Activated CD4-positive, alpha-beta T cell treated with anti-CD3 and anti-CD28 coated beads, Interleukin-2, amount 10 ng/mL, durations not matched to agents 7 days and 5 days (primary cell): ENCODE results near the gene HEMGN. TPM values are rescaled to one million over a fixed set of nuclear protein-coding genes. Genes with fewer than 3 reads are reported as not detected.

Source experiments
- CTCF ChIA-PET: fragments of 350-600 bp; sonication (Branson Sonifier 250); formaldehyde crosslinking; loops from one replicate; lab custom pipeline; 2021; ENCODE audit warnings: antibody characterized with exemption; lab: Charles Lee
- POLR2A ChIA-PET: fragments of 350-600 bp; sonication (Branson Sonifier 250); formaldehyde crosslinking; loops from one replicate; lab custom pipeline; 2021; ENCODE audit warnings: antibody characterized with exemption; lab: Charles Lee
- DNase-seq: peaks from one replicate; pipeline ENCODE4 v3.0.0-alpha.2; 2020
- H3K27ac Mint-ChIP-seq: one replicate; pipeline ENCODE4 v1.8.0; 2021; ENCODE audit warnings: mild to moderate bottlenecking, moderate library complexity, mixed read lengths
- H3K27me3 Mint-ChIP-seq: one replicate; pipeline ENCODE4 v1.8.0; 2021; ENCODE audit warnings: mixed read lengths
- H3K36me3 Mint-ChIP-seq: one replicate; pipeline ENCODE4 v1.8.0; 2021; ENCODE audit warnings: low read depth, mixed read lengths
- H3K4me1 Mint-ChIP-seq: one replicate; pipeline ENCODE4 v1.8.0; 2021; ENCODE audit warnings: mixed read lengths
- H3K4me3 Mint-ChIP-seq: one replicate; pipeline ENCODE4 v1.8.0; 2021; ENCODE audit warnings: mild to moderate bottlenecking, moderate library complexity, mixed read lengths
- H3K9me3 Mint-ChIP-seq: one replicate; pipeline ENCODE4 v1.8.0; 2021; ENCODE audit warnings: mixed read lengths
- total RNA-seq, 2 experiments: library from RNA; stranded (reverse); gene quantifications; one replicate each; pipeline ENCODE4 v1.2.3, GENCODE V29; 2021

Gene HEMGN
- total RNA-seq, 2 experiments from 2014 or later, result 2.2 to 2.9 TPM

DNA sequence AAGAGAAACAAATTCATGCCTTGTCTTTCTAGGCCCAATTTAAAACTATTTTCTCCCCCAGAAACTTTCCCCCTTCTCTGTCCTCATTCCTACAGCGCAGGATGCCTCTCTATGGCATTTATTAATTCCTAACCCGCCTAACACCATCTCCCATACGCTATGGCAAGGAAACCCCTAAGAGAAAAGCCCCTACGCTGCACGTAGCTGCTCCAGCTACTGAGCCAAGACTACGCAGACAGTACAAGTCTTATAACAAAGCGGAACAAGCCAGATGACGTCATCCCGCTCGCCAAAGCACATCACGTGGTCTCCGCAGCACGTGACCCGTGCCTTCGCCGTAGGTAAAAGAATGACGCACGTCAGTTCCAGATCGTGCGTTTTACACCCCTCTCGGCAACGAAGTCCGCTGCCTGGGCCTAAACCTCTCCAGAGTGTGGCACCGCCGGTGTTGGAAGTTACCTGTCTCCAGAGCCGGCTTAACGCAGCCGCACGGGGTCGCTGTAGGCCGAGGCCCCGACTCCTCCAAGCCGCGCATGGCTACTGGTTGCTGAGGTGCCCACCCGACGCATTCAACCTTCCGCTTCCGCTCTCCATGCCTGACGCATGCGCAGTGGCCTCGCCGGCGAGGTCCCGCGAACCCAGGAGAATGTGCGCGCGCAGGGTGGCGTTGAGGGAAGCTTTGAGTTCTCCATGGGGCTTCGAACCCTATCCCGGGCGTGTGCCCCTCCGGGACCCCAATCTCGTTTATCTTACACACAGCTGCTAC lies 15.8 kb downstream of the HEMGN start, which contains the start of gene TRMO:
TRMO (minus strand) TSS at position 542 of the 766 bp plus-strand sequence; CDS start at position 535, 7 bp downstream.
- Mint-ChIP-seq H3K4me1 (peaks cover 60% of the 10 kb centered on the region), H3K27me3 (peaks cover 2% of the 10 kb centered on the region), H3K27ac (peak within 1 kb of the TSS; percentile 99), H3K4me3 (peak within 1 kb of the TSS; percentile 96), H3K36me3 (peaks cover 22% of the 10 kb centered on the region), H3K9me3 (no peaks in the 10 kb centered on the region)
- CTCF ChIA-PET, result interaction anchor here (0.6 to 5.8 kb wide), 20 partner anchors 11 to 334 kb away, joined by 3 to 39 read pairs (median 6); partner anchors contain the start of genes ANP32B, NANS and TBC1D2
- DNase-seq, result peak; percentile 98
- POLR2A ChIA-PET, result interaction anchor here (0.5 to 1.0 kb wide), 5 partner anchors 17 to 335 kb away, joined by 3 to 7 read pairs (median 4); partner anchors contain the start of gene ANP32B

DNA sequence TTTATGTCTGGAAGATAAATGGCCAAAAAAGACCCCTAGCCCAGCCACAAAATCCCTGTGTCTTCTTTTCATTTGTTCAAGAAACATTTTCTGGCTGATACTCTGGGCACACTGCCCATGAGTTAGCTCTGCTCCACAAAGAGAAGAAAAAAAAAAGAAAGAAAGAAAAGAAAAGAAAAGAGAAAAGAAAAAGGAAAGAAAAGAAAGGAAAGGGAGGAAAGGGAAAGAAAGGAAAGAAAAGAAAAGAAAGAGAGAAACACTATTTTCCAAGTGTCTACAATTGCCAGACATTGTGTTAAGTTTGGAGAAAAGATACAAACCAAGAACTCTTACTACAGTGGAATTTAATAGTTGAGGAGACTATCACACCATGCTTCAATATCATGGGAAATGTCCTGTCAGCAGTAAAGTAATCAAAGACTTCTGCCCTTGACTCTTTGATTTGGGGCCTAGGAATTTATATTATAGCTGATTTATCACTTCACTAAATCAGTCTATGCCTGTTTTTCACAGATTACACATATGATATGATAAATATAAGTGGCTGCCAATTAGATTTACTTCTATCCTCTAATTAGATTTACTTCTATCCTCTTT lies 18.7 kb downstream of the HEMGN start:
- Mint-ChIP-seq H3K4me3 (peak overlapping the region; percentile 96), H3K27me3 (peaks cover 2% of the 10 kb centered on the region), H3K4me1 (peaks cover 66% of the 10 kb centered on the region), H3K27ac (peak overlapping the region; percentile 99), H3K36me3 (peaks cover 42% of the 10 kb centered on the region), H3K9me3 (no peaks in the 10 kb centered on the region)
- CTCF ChIA-PET, result interaction anchor here (1.0 to 5.8 kb wide), 5 partner anchors 10 to 273 kb away, joined by 3 to 39 read pairs (median 10); partner anchors contain the start of gene ANP32B
- POLR2A ChIA-PET, result interaction anchor here (1.0 kb wide), 1 partner anchor 13 kb away, joined by 3 read pairs; no protein-coding TSS in a partner anchor
- no peak for DNase-seq

DNA sequence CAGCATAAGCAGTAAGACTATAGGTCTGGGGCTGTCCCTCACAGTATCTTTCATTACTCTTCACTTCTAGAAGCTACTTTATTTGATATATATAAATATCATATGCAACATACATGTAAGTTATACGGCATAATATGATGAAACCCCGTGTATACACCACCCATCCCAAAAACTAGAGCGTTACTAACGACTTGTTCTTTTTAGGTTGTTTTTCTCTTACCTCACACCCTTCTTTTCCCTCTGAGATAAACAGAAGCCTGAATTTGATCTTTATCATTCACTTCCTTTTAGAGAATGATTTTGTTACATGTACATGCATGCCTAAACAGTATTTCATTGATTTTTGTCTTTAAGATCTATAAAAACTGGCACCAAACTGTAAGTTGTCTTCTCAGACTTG lies 19.4 kb downstream of the HEMGN start:
- H3K36me3 Mint-ChIP-seq, result peaks cover 49% of the 10 kb centered on the region
- CTCF ChIA-PET, result interaction anchor here (1.0 to 2.3 kb wide), 2 partner anchors 9 to 273 kb away, joined by 3 to 8 read pairs; no protein-coding TSS in a partner anchor
- no peak for DNase-seq
- POLR2A ChIA-PET, result no interaction called here
- H3K4me1 Mint-ChIP-seq, result peaks cover 63% of the 10 kb centered on the region
- H3K4me3 Mint-ChIP-seq, result peak overlapping the region; percentile 96
- peak overlapping the region; percentile 99 for H3K27ac Mint-ChIP-seq
- no peaks in the 10 kb centered on the region for H3K9me3 Mint-ChIP-seq
- peaks cover 2% of the 10 kb centered on the region for H3K27me3 Mint-ChIP-seq

DNA sequence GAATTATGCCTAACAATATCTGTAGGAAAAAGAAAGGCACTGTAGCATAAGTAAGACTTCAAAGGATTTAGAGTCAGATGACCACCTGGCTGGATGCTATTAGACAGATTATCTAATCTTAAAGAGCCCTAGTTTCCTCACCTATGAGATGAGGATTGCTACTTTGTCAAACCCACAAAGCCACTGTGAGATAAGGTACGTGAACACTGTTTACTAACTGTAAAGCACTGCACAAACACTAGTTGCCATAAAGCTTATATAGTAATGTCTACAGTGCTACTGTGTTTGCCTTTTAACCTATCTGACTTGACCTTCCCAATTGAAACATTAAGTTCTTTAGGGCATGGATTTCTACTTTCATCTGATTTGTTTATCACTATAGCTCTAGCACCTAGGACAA lies 26.0 kb downstream of the HEMGN start:
- Mint-ChIP-seq H3K27me3 (no peaks in the 10 kb centered on the region), H3K9me3 (no peaks in the 10 kb centered on the region), H3K27ac (peak overlapping the region; percentile 37), H3K36me3 (peaks cover 81% of the 10 kb centered on the region), H3K4me3 (no peak overlapping the region), H3K4me1 (peaks cover 65% of the 10 kb centered on the region)
- ChIA-PET POLR2A (no interaction called here), CTCF (interaction anchor here (0.7 to 2.6 kb wide), 2 partner anchors 10 kb away, joined by 5 to 11 read pairs; partner anchors contain the start of gene TRMO)
- DNase-seq, result no peak

DNA sequence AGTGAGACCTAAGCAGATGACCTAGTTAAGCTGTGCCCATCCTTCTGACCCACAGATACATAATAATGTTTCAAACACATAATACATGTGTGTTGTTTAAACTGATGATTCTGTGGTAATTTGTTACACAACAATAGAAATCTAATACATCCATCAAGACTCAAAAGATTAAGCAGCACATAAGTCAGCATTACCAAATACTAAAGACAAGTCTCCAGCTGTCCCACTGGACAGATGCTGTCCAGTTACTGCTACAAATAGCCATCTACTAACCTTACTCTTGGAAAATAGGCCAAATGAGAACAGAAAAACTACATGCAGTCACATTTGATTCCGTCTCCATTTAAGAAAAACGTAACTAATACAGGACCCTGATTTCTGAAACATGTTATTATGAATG lies 26.4 kb downstream of the HEMGN start:
- Mint-ChIP-seq H3K36me3 (peaks cover 79% of the 10 kb centered on the region), H3K4me3 (no peak overlapping the region), H3K4me1 (peaks cover 67% of the 10 kb centered on the region), H3K9me3 (no peaks in the 10 kb centered on the region), H3K27ac (peak overlapping the region; percentile 37), H3K27me3 (no peaks in the 10 kb centered on the region)
- ChIA-PET CTCF (interaction anchor here (0.7 to 2.6 kb wide), 2 partner anchors 10 kb away, joined by 5 to 11 read pairs; partner anchors contain the start of gene TRMO), POLR2A (no interaction called here)
- no peak for DNase-seq

DNA sequence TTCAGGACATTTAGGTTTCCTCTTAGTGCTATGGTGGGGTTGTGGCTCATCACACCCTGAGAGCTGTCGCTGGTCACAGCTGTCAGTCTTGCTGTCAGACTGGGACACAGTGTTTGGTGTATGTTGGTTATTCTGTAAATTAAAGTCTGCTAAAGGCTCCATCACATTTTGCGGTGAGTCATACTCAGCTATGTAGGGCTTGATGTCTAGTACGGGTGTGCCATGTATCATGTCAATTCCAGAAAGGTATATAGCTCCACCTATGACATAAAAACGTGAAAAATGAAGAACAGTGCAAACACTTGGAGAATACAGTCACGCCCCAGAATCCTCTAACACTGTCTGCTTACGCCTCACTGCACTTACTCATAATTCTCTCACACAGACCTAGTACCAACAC lies 27.6 kb downstream of the HEMGN start:
- ChIA-PET CTCF (interaction anchor here (0.9 to 2.6 kb wide), 6 partner anchors 9 to 213 kb away, joined by 3 to 11 read pairs (median 6); partner anchors contain the start of genes TRMO and XPA), POLR2A (no interaction called here)
- no peak for DNase-seq
- no peak overlapping the region for H3K4me3 Mint-ChIP-seq
- H3K36me3 Mint-ChIP-seq, result peaks cover 80% of the 10 kb centered on the region
- H3K27ac Mint-ChIP-seq, result peak overlapping the region; percentile 70
- no peaks in the 10 kb centered on the region for H3K9me3 Mint-ChIP-seq
- H3K27me3 Mint-ChIP-seq, result no peaks in the 10 kb centered on the region
- peaks cover 73% of the 10 kb centered on the region for H3K4me1 Mint-ChIP-seq

DNA sequence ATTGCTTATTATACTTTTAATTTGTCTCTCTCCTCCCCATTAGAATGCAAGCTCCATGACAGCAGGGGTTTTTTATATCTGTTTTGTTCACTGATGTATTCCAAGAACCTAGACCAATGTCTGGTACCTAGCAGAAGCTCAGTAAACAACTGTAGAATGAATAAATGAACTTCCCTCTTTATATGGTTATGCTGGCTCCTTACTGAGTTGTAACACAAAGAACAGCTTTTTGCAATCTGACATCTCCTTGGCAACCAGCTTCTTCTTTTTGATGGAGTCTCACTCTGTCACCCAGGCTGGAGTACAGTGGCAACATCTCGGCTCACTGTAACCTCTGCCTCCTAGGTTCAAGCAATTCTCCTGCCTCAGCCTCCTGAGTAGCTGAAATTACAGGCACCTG lies 29.3 kb downstream of the HEMGN start:
- H3K9me3 Mint-ChIP-seq, result no peaks in the 10 kb centered on the region
- peak overlapping the region; percentile 82 for H3K27ac Mint-ChIP-seq
- H3K4me3 Mint-ChIP-seq, result no peak overlapping the region
- POLR2A ChIA-PET, result no interaction called here
- no peak for DNase-seq
- H3K4me1 Mint-ChIP-seq, result peaks cover 79% of the 10 kb centered on the region
- no peaks in the 10 kb centered on the region for H3K27me3 Mint-ChIP-seq
- H3K36me3 Mint-ChIP-seq, result peaks cover 76% of the 10 kb centered on the region
- CTCF ChIA-PET, result interaction anchor here (1.2 to 2.3 kb wide), 2 partner anchors 10 to 74 kb away, joined by 4 to 8 read pairs; partner anchors contain the start of gene ANP32B

DNA sequence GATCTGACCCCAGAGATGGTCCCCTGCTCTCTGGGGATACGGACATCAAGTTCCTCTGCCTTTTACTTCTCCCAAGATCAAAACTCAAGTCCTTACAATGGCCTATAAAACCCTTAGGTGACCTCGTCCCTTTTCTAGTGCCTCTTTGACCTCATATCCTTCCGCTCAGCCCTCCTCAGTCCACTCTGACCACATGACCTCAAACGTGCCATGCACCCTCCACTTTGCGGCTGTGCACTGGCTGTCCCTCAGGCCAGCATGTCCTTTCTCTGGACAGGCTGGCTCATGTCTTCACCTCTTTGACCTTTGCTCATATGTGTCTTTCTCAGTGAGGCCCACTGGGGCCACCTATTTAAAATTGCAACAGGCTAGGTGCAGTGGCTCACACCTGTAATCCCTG lies 30.3 kb downstream of the HEMGN start:
- peak overlapping the region; percentile 48 for H3K4me3 Mint-ChIP-seq
- no peak for DNase-seq
- ChIA-PET CTCF (interaction anchor here (0.7 to 1.2 kb wide), 2 partner anchors 28 to 75 kb away, joined by 4 to 5 read pairs; partner anchors contain the start of gene ANP32B), POLR2A (no interaction called here)
- H3K4me1 Mint-ChIP-seq, result peaks cover 82% of the 10 kb centered on the region
- H3K27me3 Mint-ChIP-seq, result no peaks in the 10 kb centered on the region
- H3K27ac Mint-ChIP-seq, result peak overlapping the region; percentile 97
- H3K9me3 Mint-ChIP-seq, result no peaks in the 10 kb centered on the region
- peaks cover 74% of the 10 kb centered on the region for H3K36me3 Mint-ChIP-seq

DNA sequence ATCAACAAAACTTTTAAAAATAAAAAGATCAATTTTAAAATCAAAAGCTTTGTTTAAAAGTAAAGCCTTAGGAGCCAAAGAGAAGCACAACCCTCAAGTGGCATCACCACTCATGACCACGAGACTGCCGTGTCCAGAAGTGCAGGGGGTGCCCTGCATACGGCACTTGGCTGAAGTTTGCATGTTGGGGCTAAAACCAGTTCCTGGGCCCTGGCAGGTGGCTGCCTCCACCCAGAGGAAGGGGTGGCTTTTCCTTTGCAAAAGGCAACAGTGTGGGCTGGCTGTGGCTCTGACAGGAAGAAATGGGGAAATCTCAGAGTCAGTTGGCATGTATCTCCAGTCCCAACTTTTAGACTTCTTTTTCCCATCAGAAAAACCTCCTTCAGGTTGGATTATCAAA lies 30.9 kb downstream of the HEMGN start:
- DNase-seq, result peak; percentile 39
- ChIA-PET CTCF (interaction anchor here (1.1 to 3.8 kb wide), 2 partner anchors 15 to 77 kb away, joined by 3 to 28 read pairs; partner anchors contain the start of gene TRMO), POLR2A (no interaction called here)
- peak overlapping the region; percentile 97 for H3K27ac Mint-ChIP-seq
- peaks cover 82% of the 10 kb centered on the region for H3K4me1 Mint-ChIP-seq
- H3K4me3 Mint-ChIP-seq, result peak overlapping the region; percentile 62
- no peaks in the 10 kb centered on the region for H3K9me3 Mint-ChIP-seq
- peaks cover 72% of the 10 kb centered on the region for H3K36me3 Mint-ChIP-seq
- H3K27me3 Mint-ChIP-seq, result no peaks in the 10 kb centered on the region

DNA sequence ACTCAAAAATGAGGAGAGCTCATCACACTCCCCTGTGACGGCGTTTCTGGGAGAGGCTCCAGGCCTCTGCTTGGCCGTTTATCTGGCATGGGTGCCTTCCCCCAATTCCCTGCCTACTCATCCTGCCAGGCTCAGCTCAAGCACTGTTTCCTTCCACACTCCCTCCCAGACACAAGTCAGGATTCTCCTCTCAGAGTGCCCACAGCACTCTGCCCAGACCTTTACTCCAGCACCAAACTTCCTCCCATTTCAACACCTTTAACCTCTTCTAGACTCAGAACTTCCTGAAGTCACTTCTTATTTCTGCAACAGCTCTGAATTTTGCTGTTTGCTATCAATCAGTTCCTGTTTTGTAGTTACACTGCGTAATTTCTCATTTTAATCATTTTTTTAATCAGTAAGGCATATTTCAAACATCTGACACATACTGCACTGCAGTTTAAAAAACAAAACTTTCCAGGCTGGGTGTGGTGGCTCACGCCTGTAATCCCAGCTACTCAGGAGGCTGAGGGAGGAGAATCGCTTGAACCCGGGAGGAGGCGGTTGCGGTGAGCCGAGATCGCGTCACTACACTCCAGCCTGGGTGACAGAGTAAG lies 31.6 kb downstream of the HEMGN start:
- Mint-ChIP-seq H3K27me3 (no peaks in the 10 kb centered on the region), H3K36me3 (peaks cover 73% of the 10 kb centered on the region), H3K27ac (peak overlapping the region; percentile 97), H3K9me3 (no peaks in the 10 kb centered on the region), H3K4me3 (peak overlapping the region; percentile 62), H3K4me1 (peaks cover 85% of the 10 kb centered on the region)
- peak; percentile 47 for DNase-seq
- CTCF ChIA-PET, result interaction anchor here (0.6 to 3.8 kb wide), 5 partner anchors 10 to 109 kb away, joined by 3 to 28 read pairs (median 4); partner anchors contain the start of gene TRMO
- POLR2A ChIA-PET, result interaction anchor here (0.7 kb wide), 2 partner anchors 13 to 14 kb away, joined by 3 to 4 read pairs; no protein-coding TSS in a partner anchor

DNA sequence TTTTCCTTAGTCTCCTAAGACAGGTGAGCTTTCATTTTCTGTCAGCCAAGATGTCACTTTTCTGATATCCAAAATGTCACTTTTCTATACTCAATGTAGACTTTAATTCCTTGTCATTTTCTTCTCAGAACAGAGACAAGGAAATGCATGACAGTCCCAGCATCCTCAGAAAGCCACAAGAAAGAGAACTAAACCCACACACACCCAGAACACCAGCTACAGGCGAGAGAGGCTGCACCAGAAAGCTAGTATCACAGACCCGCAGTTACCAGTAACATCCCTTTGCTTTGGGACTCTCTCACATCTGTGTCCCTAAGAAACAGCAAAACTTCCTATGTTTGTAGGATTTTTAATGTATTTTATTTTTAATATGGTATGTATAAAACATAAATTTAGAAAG lies 32.7 kb downstream of the HEMGN start:
- POLR2A ChIA-PET, result interaction anchor here (0.6 to 1.0 kb wide), 3 partner anchors 9 to 79 kb away, joined by 3 to 6 read pairs (median 4); partner anchors contain the start of gene TRMO
- H3K9me3 Mint-ChIP-seq, result no peaks in the 10 kb centered on the region
- DNase-seq, result peak; percentile 77
- peak overlapping the region; percentile 97 for H3K27ac Mint-ChIP-seq
- CTCF ChIA-PET, result interaction anchor here (0.7 to 3.8 kb wide), 6 partner anchors 9 to 436 kb away, joined by 3 to 28 read pairs (median 4); partner anchors contain the start of gene TRMO
- H3K4me3 Mint-ChIP-seq, result peak overlapping the region; percentile 81
- peaks cover 69% of the 10 kb centered on the region for H3K36me3 Mint-ChIP-seq
- H3K4me1 Mint-ChIP-seq, result peaks cover 88% of the 10 kb centered on the region
- H3K27me3 Mint-ChIP-seq, result no peaks in the 10 kb centered on the region
